ENCODE measurements around the gene SLPI.
A peak's percentile ranks its signal among the peaks of the same experiment; 100 is the strongest.

Gene SLPI

GRCh38 chr20:45251884-45252560, 2.3 kb downstream of the SLPI start:
- ATAC-seq (no peak), DNase-seq (no peak)
- no peak overlapping the region for H3K27ac Mint-ChIP-seq
- peaks cover 50% of the 10 kb centered on the region for H3K27me3 Mint-ChIP-seq
- H3K4me3 Mint-ChIP-seq: no peak overlapping the region
- H3K4me1 Mint-ChIP-seq: no peaks in the 10 kb centered on the region
- H3K9me3 Mint-ChIP-seq: no peaks in the 10 kb centered on the region

GRCh38 chr20:45248609-45249008, 5.8 kb downstream of the SLPI start:
- no peak overlapping the region for H3K27ac Mint-ChIP-seq

GRCh38 chr20:45247865-45248264, 6.5 kb downstream of the SLPI start:
- H3K4me1 Mint-ChIP-seq: no peaks in the 10 kb centered on the region
- H3K27ac Mint-ChIP-seq: no peak overlapping the region
- peaks cover 64% of the 10 kb centered on the region for H3K27me3 Mint-ChIP-seq
- no peak overlapping the region for H3K4me3 Mint-ChIP-seq
- no peak for DNase-seq
- H3K9me3 Mint-ChIP-seq: no peaks in the 10 kb centered on the region
- ATAC-seq: no peak

More at GRCh38 chr20:45248609-45249008, 5.8 kb downstream of the SLPI start:
- ATAC-seq (no peak), DNase-seq (no peak)
- Mint-ChIP-seq H3K9me3 (no peaks in the 10 kb centered on the region), H3K27me3 (peaks cover 70% of the 10 kb centered on the region), H3K4me3 (no peak overlapping the region), H3K4me1 (no peaks in the 10 kb centered on the region)

GRCh38 chr20:45246109-45246508, 8.3 kb downstream of the SLPI start:
- Mint-ChIP-seq H3K4me3 (no peak overlapping the region), H3K27me3 (peaks cover 59% of the 10 kb centered on the region)

GRCh38 chr20:45238139-45238538, 16.2 kb downstream of the SLPI start:
- ATAC-seq (no peak), DNase-seq (no peak)
- peaks cover 63% of the 10 kb centered on the region for H3K27me3 Mint-ChIP-seq
- peaks cover 0 to 8% of the 10 kb centered on the region in 2 donors for H3K9me3 Mint-ChIP-seq
- no peak overlapping the region for H3K27ac Mint-ChIP-seq
- H3K4me3 Mint-ChIP-seq: no peak overlapping the region
- no peaks in the 10 kb centered on the region for H3K4me1 Mint-ChIP-seq

More at GRCh38 chr20:45246109-45246508, 8.3 kb downstream of the SLPI start:
- DNase-seq: no peak
- no peak overlapping the region for H3K27ac Mint-ChIP-seq
- ATAC-seq: no peak
- no peaks in the 10 kb centered on the region for H3K9me3 Mint-ChIP-seq
- no peaks in the 10 kb centered on the region for H3K4me1 Mint-ChIP-seq

- no peak overlapping the region for H3K4me3 Mint-ChIP-seq
- H3K4me1 Mint-ChIP-seq: no peaks in the 10 kb centered on the region
- H3K9me3 Mint-ChIP-seq: peaks cover 0 to 8% of the 10 kb centered on the region in 2 donors
- DNase-seq: no peak
- no peak for ATAC-seq
- H3K27me3 Mint-ChIP-seq: peaks cover 73% of the 10 kb centered on the region
- no peak overlapping the region for H3K27ac Mint-ChIP-seq
Measured at GRCh38 chr20:45235995-45236394, 18.4 kb downstream of the SLPI start.

GRCh38 chr20:45230631-45231030, 23.7 kb downstream of the SLPI start:
- Mint-ChIP-seq H3K4me3 (no peak overlapping the region), H3K27me3 (peaks cover 70% of the 10 kb centered on the region), H3K27ac (no peak overlapping the region), H3K4me1 (no peaks in the 10 kb centered on the region), H3K9me3 (peaks cover 0 to 8% of the 10 kb centered on the region in 2 donors)
- ATAC-seq (no peak), DNase-seq (no peak)

- ATAC-seq (peak; percentile 67), DNase-seq (peak; percentile 57 to 60)
- H3K4me3 Mint-ChIP-seq: no peak overlapping the region
- H3K27me3 Mint-ChIP-seq: peaks cover 66% of the 10 kb centered on the region
- no peaks in the 10 kb centered on the region for H3K4me1 Mint-ChIP-seq
- H3K27ac Mint-ChIP-seq: no peak overlapping the region
- H3K9me3 Mint-ChIP-seq: peaks cover 0 to 5% of the 10 kb centered on the region in 2 donors
Measured at GRCh38 chr20:45229264-45230056, 24.9 kb downstream of the SLPI start.

GRCh38 chr20:45226287-45226686, 28.1 kb downstream of the SLPI start:
- Mint-ChIP-seq H3K4me1 (no peaks in the 10 kb centered on the region), H3K4me3 (no peak overlapping the region), H3K27me3 (peaks cover 54% of the 10 kb centered on the region), H3K27ac (no peak overlapping the region), H3K9me3 (no peaks in the 10 kb centered on the region)
- DNase-seq (no peak), ATAC-seq (no peak)

GRCh38 chr20:45223136-45223535, 31.2 kb downstream of the SLPI start:
- H3K27me3 Mint-ChIP-seq: peaks cover 37% of the 10 kb centered on the region
- no peak for DNase-seq
- no peaks in the 10 kb centered on the region for H3K9me3 Mint-ChIP-seq
- no peaks in the 10 kb centered on the region for H3K4me1 Mint-ChIP-seq
- H3K27ac Mint-ChIP-seq: no peak overlapping the region
- no peak overlapping the region for H3K4me3 Mint-ChIP-seq
- no peak for ATAC-seq

- no peak for DNase-seq
- Mint-ChIP-seq H3K9me3 (no peaks in the 10 kb centered on the region), H3K4me1 (no peaks in the 10 kb centered on the region), H3K27me3 (peaks cover 27% of the 10 kb centered on the region), H3K27ac (no peak within 1 kb of the TSS), H3K4me3 (no peak within 1 kb of the TSS)
- ATAC-seq: no peak
Measured at GRCh38 chr20:45221076-45221475, 33.3 kb downstream of the SLPI start, which contains the start of gene SEMG2. Gene SEMG2 (plus strand): TSS chr20:45221373. CDS start chr20:45221390, 17 bp downstream.

- ATAC-seq: no peak
- Mint-ChIP-seq H3K4me1 (no peaks in the 10 kb centered on the region), H3K9me3 (no peaks in the 10 kb centered on the region), H3K4me3 (no peak overlapping the region), H3K27me3 (peaks cover 38% of the 10 kb centered on the region), H3K27ac (no peak overlapping the region)
- no peak for DNase-seq
Measured at GRCh38 chr20:45218636-45219035, 35.7 kb downstream of the SLPI start.

GRCh38 chr20:45218124-45218523, 36.2 kb downstream of the SLPI start:
- H3K27me3 Mint-ChIP-seq: peaks cover 40% of the 10 kb centered on the region
- H3K4me1 Mint-ChIP-seq: no peaks in the 10 kb centered on the region

GRCh38 chr20:45212836-45213235, 41.5 kb downstream of the SLPI start:
- no peak for ATAC-seq
- DNase-seq: no peak
- Mint-ChIP-seq H3K27ac (no peak overlapping the region), H3K9me3 (no peaks in the 10 kb centered on the region), H3K4me1 (no peaks in the 10 kb centered on the region), H3K4me3 (no peak overlapping the region), H3K27me3 (peaks cover 36% of the 10 kb centered on the region)

More at GRCh38 chr20:45218124-45218523, 36.2 kb downstream of the SLPI start:
- no peak overlapping the region for H3K27ac Mint-ChIP-seq
- no peak for ATAC-seq
- no peaks in the 10 kb centered on the region for H3K9me3 Mint-ChIP-seq
- H3K4me3 Mint-ChIP-seq: no peak overlapping the region
- no peak for DNase-seq

- Mint-ChIP-seq H3K27me3 (peaks cover 46% of the 10 kb centered on the region), H3K9me3 (no peaks in the 10 kb centered on the region), H3K27ac (no peak overlapping the region), H3K4me3 (no peak overlapping the region), H3K4me1 (no peaks in the 10 kb centered on the region)
- no peak for DNase-seq
- ATAC-seq: no peak
Measured at GRCh38 chr20:45211569-45212474, 42.5 kb downstream of the SLPI start.
